WERI-Rb-1 (cell line): Measurements from ENCODE around the gene ITGB4.

Experiments
- DNase-seq: peaks from one replicate; pipeline ENCODE4 v3.0.0-alpha.2; 2020
- H3K27ac ChIP-seq: fragments of 250-450 bp; sonication (Bioruptor Pico); 2 replicates; pipeline ENCODE4 v1.5.1; 2020; ENCODE audit warnings: mild to moderate bottlenecking, moderate library complexity
- H3K27me3 ChIP-seq: fragments of 250-450 bp; sonication (Bioruptor Pico); 2 replicates; pipeline ENCODE4 v1.5.1; 2021; ENCODE audit warnings: mild to moderate bottlenecking, low read depth, moderate library complexity; ENCODE audit not compliant: insufficient read depth, severe bottlenecking
- H3K36me3 ChIP-seq: fragments of 250-450 bp; sonication (Bioruptor Pico); 2 replicates; pipeline ENCODE4 v1.5.1; 2020; ENCODE audit warnings: mild to moderate bottlenecking, moderate library complexity
- H3K4me3 ChIP-seq: 2 replicates; pipeline ENCODE4 v1.5.1; 2011; ENCODE audit warnings: low read depth, mild to moderate bottlenecking, control low read depth, low read length
- H3K9me3 ChIP-seq: fragments of 250-450 bp; sonication (Bioruptor Pico); 2 replicates; pipeline ENCODE4 v1.5.1; 2021; ENCODE audit warnings: mild to moderate bottlenecking, moderate library complexity; ENCODE audit not compliant: severe bottlenecking
- TF ChIP-seq, protein P1 (sequence below): IDR thresholded peaks from 2 replicates; pipeline ENCODE4 v1.5.1; 2011; ENCODE audit warnings: low read depth, mild to moderate bottlenecking, control low read depth, inconsistent platforms, low read length

The ITGB4 gene

DNA sequence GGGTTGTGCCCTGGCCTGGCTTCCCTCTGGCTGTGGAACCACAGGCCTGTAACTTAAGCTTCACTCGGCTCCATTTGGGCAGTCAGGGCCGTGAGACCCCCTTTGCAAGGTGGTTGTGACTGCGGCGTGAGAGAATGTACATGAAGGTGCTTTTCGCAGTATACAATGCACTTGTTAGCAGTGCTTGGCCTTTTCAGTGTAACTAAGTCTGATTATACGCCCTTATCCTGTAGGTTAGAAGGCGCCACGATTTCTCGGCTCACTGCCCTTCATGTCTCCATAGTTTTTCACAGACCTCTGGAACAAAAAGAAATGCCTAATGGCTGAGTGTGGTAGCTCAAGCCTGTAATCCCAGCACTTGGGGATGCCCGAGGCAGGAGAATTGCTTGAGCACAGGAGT lies 40.8 kb upstream of the ITGB4 start:
- TF ChIP-seq, protein P1, sequence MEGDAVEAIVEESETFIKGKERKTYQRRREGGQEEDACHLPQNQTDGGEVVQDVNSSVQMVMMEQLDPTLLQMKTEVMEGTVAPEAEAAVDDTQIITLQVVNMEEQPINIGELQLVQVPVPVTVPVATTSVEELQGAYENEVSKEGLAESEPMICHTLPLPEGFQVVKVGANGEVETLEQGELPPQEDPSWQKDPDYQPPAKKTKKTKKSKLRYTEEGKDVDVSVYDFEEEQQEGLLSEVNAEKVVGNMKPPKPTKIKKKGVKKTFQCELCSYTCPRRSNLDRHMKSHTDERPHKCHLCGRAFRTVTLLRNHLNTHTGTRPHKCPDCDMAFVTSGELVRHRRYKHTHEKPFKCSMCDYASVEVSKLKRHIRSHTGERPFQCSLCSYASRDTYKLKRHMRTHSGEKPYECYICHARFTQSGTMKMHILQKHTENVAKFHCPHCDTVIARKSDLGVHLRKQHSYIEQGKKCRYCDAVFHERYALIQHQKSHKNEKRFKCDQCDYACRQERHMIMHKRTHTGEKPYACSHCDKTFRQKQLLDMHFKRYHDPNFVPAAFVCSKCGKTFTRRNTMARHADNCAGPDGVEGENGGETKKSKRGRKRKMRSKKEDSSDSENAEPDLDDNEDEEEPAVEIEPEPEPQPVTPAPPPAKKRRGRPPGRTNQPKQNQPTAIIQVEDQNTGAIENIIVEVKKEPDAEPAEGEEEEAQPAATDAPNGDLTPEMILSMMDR = no peak

DNA sequence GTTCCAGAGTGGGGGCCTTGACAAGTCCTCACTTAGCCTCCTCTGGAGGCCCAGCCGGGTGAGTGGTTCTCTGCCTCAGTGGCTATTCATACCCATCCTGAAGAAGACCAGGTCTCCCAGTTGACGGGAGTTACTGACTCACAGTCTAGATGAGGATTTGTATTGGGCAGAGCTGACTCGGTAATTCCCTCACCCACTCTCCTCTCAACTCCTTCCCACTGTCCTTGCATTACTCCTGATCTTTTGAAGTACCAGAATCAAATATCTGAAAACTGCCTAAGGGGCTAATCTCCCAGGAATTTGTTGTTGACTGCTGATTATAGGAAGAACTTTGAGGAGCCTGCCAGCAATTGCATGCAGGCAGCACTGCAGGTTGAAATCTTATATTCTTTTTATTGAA lies 40.0 kb upstream of the ITGB4 start:
- Histone ChIP-seq H3K9me3 (no peaks in the 10 kb centered on the region), H3K27ac (no peak overlapping the region), H3K27me3 (no peaks in the 10 kb centered on the region), H3K4me3 (no peak overlapping the region), H3K36me3 (peaks cover 55% of the 10 kb centered on the region)
- DNase-seq = no peak
- TF ChIP-seq, protein P1 = no peak

More for the DNA sequence above, 40.8 kb upstream of the ITGB4 start:
- no peaks in the 10 kb centered on the region for H3K9me3 ChIP-seq
- H3K27me3 ChIP-seq = no peaks in the 10 kb centered on the region
- no peak overlapping the region for H3K27ac ChIP-seq
- peaks cover 59% of the 10 kb centered on the region for H3K36me3 ChIP-seq
- DNase-seq = no peak
- no peak overlapping the region for H3K4me3 ChIP-seq

DNA sequence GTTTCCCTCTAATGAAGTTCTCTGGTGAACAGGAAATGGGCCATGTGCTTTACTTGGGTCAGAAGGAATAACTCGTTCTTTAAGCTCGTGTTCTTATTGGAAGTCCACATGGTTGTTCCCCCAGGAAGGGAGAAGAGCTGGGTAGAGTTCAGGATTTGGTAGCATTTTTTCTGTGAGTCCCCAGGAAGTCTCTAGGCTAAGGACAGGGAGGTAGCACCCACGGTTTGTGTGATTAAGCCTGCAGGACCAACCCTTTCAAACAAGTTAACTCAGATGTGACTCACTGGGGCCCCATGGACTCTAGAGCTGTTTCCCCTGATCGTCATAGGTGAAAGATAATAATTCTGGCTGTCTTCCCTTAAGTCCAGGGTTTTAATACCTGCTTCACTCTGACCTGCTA lies 37.7 kb upstream of the ITGB4 start:
- Histone ChIP-seq H3K27ac (no peak overlapping the region), H3K9me3 (no peaks in the 10 kb centered on the region), H3K4me3 (no peak overlapping the region), H3K27me3 (no peaks in the 10 kb centered on the region), H3K36me3 (peaks cover 58% of the 10 kb centered on the region)
- DNase-seq = no peak
- TF ChIP-seq, protein P1 = no peak

DNA sequence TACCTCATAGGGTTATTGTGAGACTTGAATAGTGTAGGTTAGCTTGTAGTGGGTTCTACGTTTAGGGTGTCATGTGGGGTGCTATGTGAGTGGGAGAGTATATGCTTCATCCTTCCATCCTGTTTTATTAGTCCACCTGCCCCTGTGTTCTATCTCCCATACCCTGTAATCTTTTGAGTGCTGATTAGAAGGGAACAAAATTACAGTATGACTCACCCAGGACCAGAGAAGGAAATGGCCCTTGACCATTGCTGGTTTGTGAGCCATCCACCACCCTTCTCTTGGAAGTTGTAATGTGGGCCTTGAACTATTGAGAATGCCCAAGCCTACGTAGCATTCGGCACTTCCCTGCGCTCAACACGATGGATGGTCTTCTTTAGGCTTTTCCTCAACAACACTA lies 37.0 kb upstream of the ITGB4 start:
- TF ChIP-seq, protein P1 = no peak
- Histone ChIP-seq H3K27me3 (no peaks in the 10 kb centered on the region), H3K4me3 (no peak overlapping the region), H3K9me3 (no peaks in the 10 kb centered on the region), H3K27ac (no peak overlapping the region), H3K36me3 (peaks cover 56% of the 10 kb centered on the region)
- DNase-seq = no peak

DNA sequence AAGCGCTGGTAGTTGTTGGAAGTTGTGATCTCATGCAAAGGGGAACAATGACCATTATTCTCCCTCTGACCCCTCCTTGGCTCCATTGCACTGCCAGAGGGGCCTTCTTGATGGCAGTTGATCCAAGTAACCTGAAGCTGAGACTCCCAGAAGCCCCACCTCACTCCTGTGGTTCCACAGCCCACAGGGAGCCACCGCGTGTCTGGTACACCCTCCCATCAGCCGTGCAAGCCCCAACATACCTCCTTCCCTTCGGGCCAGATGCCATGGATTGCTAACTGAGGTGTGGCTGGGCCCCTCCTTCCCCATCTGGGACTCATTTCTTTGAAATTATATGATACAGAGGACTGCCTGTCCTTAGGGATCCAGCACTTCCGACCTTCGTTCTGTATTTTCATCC lies 36.3 kb upstream of the ITGB4 start:
- TF ChIP-seq, protein P1 = no peak
- peaks cover 54% of the 10 kb centered on the region for H3K36me3 ChIP-seq
- H3K4me3 ChIP-seq = no peak overlapping the region
- no peaks in the 10 kb centered on the region for H3K27me3 ChIP-seq
- no peaks in the 10 kb centered on the region for H3K9me3 ChIP-seq
- DNase-seq = no peak
- H3K27ac ChIP-seq = no peak overlapping the region

DNA sequence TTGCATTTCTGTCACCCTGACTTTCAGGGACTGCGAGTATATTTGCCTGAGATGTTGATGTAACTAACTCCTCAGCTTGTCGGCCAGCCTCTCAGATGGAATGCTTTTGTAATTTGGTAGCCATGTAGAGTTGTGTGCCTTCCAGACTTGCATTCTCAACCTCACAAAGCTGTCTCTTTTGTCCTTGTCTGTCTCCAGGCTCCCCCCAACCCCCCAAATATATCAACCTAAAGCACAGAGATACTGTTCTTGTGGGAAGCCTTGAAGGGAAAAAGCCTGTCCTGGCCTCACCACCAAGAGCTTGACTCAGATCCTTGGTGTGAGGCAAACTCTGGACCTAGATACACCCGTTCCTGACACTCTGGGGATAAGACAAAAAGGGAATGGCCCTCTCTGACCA lies 35.8 kb upstream of the ITGB4 start:
- no peak overlapping the region for H3K27ac ChIP-seq
- no peaks in the 10 kb centered on the region for H3K27me3 ChIP-seq
- TF ChIP-seq, protein P1 = no peak
- H3K4me3 ChIP-seq = no peak overlapping the region
- H3K36me3 ChIP-seq = peaks cover 54% of the 10 kb centered on the region
- no peaks in the 10 kb centered on the region for H3K9me3 ChIP-seq
- DNase-seq = no peak
